GM18868 (cell line): ENCODE data around the gene SF3B1.
"Not testable (repeated sequence)": the region's sequence is repeated elsewhere in the genome, so short reads cannot be mapped to it uniquely, and the experiment has no call there.

Experiments used
- ATAC-seq: cut with Tn5 transposase; IDR thresholded peaks from one replicate; pipeline ENCODE4 v1.9.1; 2021; ENCODE audit warnings: mild to moderate bottlenecking, moderate library complexity; ENCODE audit not compliant: unreplicated experiment

SF3B1 gene

DNA sequence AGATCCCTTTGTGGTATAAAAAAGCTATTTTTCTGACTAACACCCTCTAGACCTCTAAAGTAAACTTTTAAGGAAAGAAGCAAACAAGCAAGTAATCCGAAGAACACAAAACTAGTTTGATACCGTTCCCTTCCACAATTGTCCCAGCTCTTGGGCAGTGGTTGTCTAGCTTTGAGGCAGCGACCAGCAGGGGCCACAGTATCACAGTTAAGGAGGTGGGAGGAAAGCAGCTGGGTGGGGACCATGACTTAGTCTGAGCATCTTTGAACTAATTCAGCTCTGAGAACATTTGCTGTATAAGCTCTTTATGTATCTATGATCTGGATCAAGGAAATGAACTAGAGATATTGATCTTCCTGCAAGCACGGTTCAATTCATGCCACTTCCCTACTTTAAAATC, 51.0 kb downstream of the SF3B1 start:
- no peak for ATAC-seq

- no peak for ATAC-seq
Measured at GRCh38 chr2:197381641-197382040, 53.2 kb downstream of the SF3B1 start.

- not testable (repeated sequence) for ATAC-seq
Measured at GRCh38 chr2:197379918-197380309, 54.9 kb downstream of the SF3B1 start.

DNA sequence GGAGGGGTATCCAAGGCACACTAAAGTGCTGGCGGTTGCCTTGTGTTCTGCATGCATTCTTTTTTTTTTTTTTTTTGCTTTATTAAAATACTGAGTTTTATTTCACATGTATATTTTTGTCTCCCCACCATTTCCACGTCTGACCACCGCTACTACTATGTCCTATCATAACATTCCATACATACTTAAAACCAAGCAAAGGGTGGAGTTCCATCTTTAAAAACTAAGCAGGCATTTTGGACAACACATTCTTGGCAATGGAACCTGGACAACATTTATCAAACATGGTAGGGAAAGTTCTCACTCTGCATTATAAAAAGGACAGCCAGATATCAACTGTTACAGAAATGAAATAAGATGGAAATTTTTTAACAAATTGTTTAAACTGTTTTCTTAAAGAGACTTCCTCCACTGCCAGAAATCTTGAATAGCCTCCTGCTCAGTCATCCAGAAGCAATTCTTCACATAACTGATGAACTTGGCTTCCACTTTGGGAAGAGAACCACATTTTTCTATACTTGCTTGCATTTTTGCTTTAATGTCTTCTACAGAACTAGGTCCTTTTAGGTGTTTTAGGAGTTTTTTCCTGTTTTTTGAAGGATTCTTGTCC, 55.4 kb downstream of the SF3B1 start:
- not testable (repeated sequence) for ATAC-seq

DNA sequence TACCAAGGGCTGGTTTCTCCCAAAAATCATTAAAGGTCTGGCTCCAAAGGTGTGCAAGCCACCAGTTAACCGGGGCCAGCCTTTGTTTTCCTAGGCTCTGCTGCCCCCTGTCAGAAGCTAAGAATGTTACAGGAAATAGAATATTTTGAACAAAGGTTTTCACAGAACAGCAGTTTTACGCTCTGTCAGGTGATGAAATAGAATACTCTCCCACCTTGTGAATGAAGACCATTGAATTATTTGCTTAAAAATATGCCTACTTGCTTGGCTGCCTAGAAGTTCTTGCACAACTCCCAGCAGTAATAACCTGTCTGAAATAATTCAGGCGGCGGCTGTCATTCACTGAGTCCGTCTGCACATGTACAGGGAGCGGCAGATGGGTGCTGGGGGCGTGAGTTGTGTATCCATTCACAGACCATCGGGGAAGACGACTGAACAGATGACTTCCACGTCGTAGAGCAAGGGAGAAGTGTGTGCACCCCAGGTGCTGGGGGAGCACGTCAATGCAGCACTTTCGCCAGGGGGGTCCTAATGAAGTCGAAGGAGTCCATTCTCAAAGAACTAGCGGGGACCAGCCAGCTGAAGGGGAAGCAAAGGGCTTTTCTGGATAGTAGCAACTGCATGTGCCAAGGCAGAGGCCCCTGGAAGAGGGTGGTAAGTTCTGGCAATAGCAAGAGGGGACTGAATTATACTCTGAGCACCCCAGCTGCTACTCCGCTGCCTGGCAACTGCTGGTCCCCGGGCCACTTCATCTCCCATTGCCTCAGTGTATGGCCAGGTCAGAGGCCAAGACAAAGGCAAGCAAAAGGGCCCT, 56.1 kb downstream of the SF3B1 start:
- ATAC-seq: no peak

DNA sequence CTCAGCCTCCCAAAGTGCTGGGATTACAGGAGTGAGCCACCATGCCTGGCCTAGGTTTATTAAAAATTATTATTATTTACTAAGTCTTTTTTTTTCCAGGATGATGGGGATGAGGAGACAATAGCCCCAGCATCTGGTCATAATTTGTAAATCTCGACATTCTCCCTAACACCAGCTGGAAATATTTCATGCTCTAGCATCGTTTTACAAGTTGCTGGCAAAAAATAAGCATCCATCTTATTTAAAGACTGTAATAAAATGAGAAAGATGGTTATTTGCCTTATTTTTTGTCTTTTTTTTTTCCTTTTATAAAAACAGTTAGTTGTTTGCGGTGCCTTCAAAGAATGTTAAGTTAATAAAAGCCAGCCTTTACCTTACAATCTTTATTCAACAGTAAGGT, 56.7 kb downstream of the SF3B1 start:
- ATAC-seq: no peak

DNA sequence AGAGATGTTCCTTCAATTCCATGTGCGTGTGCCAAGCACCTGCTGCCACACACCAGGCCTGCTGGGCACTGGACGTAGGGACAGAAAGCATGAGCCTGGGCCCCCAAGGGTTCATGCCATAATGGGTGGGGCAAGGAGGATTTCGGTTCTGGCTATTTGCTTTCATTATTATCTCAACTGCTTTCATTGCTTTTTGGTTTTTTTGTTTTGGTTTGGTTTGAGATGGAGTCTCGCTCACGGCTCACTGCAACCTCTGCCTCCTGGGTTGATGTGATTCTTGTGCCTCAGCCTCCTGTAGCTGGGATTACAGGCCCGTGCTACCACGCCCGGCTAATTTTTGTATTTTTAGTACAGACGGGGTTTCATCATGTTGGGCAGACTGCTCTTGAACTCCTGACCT, 57.2 kb downstream of the SF3B1 start:
- no peak for ATAC-seq

DNA sequence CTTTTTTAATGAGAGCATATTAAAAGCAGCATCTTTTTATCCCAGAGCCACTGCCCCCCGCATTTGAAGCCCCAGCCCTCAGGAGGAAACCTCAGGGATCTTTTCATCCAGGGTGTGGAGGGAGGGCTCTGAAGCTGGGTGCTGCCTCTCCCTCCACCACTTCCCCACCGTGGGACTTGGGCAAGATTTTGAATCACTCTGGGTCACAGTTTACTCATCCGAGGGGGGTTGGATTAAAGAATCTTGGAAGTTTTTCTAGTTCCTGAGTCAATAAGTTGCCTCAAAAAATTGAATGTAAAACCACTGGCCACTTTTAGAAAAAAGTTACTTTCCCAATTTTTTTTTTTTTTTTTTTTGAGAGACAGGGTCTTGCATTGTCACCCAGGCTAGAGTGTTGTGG, 62.2 kb downstream of the SF3B1 start:
- ATAC-seq: no peak

DNA sequence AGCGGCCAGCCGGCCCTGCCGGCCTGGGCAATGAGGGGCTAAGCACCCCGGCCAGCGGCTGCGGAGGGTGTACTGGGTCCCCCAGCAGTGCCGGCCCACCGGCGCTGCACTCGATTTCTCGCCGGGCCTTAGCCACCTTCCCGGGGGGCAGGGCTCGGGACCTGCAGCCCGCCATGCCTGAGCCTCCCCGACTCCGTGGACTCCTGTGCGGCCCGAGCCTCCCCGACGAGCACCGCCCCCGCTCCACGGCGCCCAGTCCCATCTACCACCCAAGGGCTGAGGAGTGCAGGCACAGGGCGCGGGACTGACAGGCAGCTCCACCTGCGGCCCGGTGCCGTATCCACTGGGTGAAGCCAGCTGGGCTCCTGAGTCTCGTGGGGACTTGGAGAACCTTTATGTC, 64.2 kb downstream of the SF3B1 start:
- ATAC-seq: not testable (repeated sequence)

- no peak for ATAC-seq
Measured at GRCh38 chr2:197369933-197370320, 64.9 kb downstream of the SF3B1 start.

GRCh38 chr2:197369228-197369932, 65.4 kb downstream of the SF3B1 start:
- ATAC-seq: no peak

DNA sequence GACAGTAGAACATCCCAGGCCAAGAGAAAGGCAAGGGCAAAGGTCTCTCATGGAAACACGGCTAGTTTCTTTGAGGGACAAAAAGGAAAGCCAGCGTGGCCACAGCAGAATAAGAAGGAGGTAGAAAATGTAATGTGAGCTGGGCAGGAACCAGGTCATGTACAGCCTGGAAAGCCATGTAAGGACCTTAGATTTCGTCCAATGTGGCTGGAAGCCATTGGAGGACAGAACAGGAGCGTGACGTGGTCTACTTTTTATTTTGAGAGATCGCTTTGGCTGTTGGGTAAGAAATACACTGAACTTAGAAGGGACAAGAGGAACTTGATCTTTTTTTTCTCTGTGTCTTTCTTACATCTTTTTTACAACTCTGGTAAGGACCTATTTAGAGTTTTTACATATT, 66.4 kb downstream of the SF3B1 start:
- no peak for ATAC-seq

DNA sequence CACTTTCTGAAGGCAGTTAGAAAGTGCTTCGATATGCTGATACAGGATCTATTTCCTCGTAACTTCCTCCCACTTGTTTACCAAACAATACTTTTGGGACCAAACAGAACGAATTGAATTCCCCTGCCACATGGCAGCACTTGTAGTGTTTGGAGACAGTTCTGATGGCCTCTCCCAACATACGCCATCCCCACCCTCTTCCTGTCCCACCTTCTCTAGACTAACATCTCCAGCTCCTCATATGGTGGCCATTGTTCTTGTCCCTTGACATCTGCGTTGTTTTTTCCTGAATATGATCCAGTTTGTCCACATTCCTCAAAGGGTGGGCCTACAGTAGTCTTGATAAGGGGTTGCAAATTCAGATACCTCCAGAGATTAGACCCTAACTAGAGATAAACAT, 70.8 kb downstream of the SF3B1 start:
- no peak for ATAC-seq

DNA sequence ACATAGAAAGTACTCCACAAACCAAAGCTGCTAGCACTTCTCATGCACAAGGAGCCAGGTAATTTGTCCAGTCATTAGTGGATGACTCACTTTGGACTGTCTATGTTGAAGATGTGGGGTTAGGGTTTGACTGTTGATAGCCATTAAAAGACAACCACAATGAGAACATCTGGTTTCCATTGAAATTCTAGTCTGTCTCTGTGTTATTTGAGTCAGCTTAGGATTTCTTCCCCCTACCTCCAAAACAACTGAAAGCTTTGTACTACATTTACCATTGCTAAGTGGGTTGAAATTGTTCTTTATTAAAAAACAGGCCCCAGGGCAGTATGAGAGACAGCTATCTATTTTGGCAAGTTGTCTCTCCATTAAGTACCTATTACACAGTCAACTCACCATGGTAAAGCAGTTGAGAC, 74.1 kb downstream of the SF3B1 start:
- peak; percentile 91 for ATAC-seq

DNA sequence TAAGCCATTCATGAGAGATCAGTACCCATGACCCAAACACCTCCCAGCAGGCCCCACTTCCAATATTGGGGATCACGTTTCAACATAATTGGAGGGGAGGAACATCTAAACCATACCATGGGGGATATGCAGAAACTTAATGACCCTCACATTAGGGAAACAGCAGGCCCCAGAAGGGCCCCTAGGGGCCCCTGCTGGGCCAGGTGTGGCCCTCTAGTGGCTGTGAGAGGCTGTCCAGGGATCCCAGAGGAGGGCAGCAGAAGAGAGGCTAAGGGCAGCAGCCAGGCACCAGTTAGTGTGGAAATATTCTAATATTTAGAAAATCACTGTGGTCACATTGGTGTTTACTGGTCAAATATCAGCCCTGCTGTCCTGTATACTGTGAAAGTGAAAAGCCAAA, 75.0 kb downstream of the SF3B1 start:
- no peak for ATAC-seq

- no peak for ATAC-seq
Measured at GRCh38 chr2:197358931-197359330, 75.9 kb downstream of the SF3B1 start.

GRCh38 chr2:197357986-197358385, 76.8 kb downstream of the SF3B1 start:
- no peak for ATAC-seq

DNA sequence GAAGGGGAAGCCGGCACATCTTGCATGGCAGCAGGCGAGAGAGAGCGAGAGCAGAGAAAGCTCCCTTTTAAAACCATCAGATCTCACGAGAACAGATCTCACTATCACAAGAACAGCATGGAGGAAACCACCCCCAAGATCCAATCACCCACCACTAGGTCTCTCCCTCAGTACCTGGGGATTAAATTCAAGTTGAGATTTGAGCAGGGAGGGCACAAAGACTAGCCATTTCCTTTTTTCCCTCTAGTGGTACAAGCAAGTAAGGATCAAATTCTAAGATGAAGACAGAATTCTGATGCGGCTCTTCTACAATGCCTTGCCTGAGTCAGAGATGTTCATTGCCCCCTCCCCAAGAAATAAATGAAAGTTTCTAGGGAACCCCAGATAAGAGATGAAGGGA, 78.7 kb downstream of the SF3B1 start:
- no peak for ATAC-seq

- ATAC-seq: no peak
Measured at GRCh38 chr2:197354169-197354558, 80.7 kb downstream of the SF3B1 start.

- ATAC-seq: no peak
Measured at GRCh38 chr2:197353393-197354168, 81.2 kb downstream of the SF3B1 start.

DNA sequence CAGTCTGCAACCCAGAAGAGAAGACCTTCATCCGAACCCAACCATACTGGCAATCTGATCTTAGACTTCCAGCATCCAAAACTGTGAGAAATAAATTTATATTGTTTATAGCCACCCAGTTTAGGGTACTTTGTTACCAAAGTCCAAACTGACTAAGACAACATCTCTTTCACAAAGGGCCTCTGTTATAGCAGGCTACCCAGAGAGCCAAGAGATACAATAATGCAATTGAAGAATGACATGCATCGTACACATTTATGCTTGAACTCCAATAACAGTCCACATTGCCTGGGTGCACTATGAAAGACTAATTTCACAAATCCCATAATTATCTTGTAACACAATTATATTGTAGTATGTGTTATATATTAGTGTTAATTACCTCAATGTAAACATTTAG, 85.1 kb downstream of the SF3B1 start:
- ATAC-seq: no peak
